Pancreas (tissue), 8 donors: ENCODE results near the gene INPP5K. TPM values are rescaled to one million over a fixed set of nuclear protein-coding genes. Genes with fewer than 3 reads are reported as not detected.

Experiments used
- polyA plus RNA-seq, 2 donors: library from polyadenylated mRNA; stranded (reverse); fragments of 200-250 nt; gene quantifications; one replicate each; pipeline ENCODE4 v1.2.3, GENCODE V29; 2013
- total RNA-seq, 6 donors: library from RNA; stranded (reverse); fragmentation: NEBNext Ultra II Directional in 4 of 6; extraction: Animal tissue kit (Norgen Biotek cat#: 25700) in 4 of 6; gene quantifications; one replicate each; pipeline versions ENCODE4 v1.2.1 to v1.2.4, GENCODE V29; 2021 to 2023
- donor health status: healthy with polysubstance abuse.
- donor health status: DM: no; HTN: no; CAD: no; lungs with moderate emphysema.
- donor health status: DM: no; HTN: no; CAD: no.
- donor health status: Bipolar disorder and iron deficiency.
- donor health status: DM: yes; HTN: yes; CAD: no.
- donor health status: DM: no; HTN: no; CAD: no.
- donor health status: DM: no; HTN: no; CAD: no.
- donor health status: DM: yes; HTN: yes; CAD: no.

Gene INPP5K
- total and polyA plus RNA-seq, 8 donors = 13.2 to 24.4 (median 17.8) TPM

Other genes with a start within 250 kb of the INPP5K start
- not detected for gene BHLHA9, start 246.2 kb downstream of the INPP5K start, total RNA-seq
- not detected for gene BHLHA9, start 246.2 kb downstream of the INPP5K start, polyA plus RNA-seq
- gene TRARG1, start 236.9 kb downstream of the INPP5K start, total RNA-seq = 1 to 10 TPM in 1 of 6 donors, under 1 TPM in 3, not detected in 2; 0.09 to 2.9 (median 0.35) TPM
- 1 to 10 TPM in 1 of 2 donors, under 1 TPM in 1; 0.31 to 4.1 TPM for gene TRARG1, start 236.9 kb downstream of the INPP5K start, polyA plus RNA-seq
- gene YWHAE, start 116.4 kb downstream of the INPP5K start, total RNA-seq = 100 to 1,000 TPM; 138 to 236 (median 192) TPM
- 100 to 1,000 TPM; 131 to 196 TPM for gene YWHAE, start 116.4 kb downstream of the INPP5K start, polyA plus RNA-seq
- gene CRK, start 60.4 kb downstream of the INPP5K start, total RNA-seq = 10 to 100 TPM; 18.1 to 30.8 (median 20.5) TPM
- gene CRK, start 60.4 kb downstream of the INPP5K start, polyA plus RNA-seq = 10 to 100 TPM in 1 of 2 donors, 1 to 10 TPM in 1; 9.8 to 15.3 TPM
- 100 to 1,000 TPM in 4 of 6 donors, 10 to 100 TPM in 2; 95.1 to 138 (median 105) TPM for gene MYO1C, start 23.9 kb downstream of the INPP5K start, total RNA-seq
- gene MYO1C, start 23.9 kb downstream of the INPP5K start, polyA plus RNA-seq = 10 to 100 TPM; 57.2 to 69.3 TPM
- gene PITPNA, start 46.2 kb upstream of the INPP5K start, total RNA-seq = 10 to 100 TPM; 24.1 to 32.8 (median 26.8) TPM
- gene PITPNA, start 46.2 kb upstream of the INPP5K start, polyA plus RNA-seq = 10 to 100 TPM in 1 of 2 donors, 1 to 10 TPM in 1; 9.3 to 21.5 TPM
- 10 to 100 TPM in 3 of 6 donors, 1 to 10 TPM in 3; 2.6 to 14.5 (median 7.3) TPM for gene SLC43A2, start 112.2 kb upstream of the INPP5K start, total RNA-seq
- gene SLC43A2, start 112.2 kb upstream of the INPP5K start, polyA plus RNA-seq = 10 to 100 TPM in 1 of 2 donors, 1 to 10 TPM in 1; 9.7 to 10.1 TPM
- 1 to 10 TPM; 2.0 to 5.0 (median 3.1) TPM for gene SCARF1, start 129.1 kb upstream of the INPP5K start, total RNA-seq
- gene SCARF1, start 129.1 kb upstream of the INPP5K start, polyA plus RNA-seq = 1 to 10 TPM; 8.1 to 8.6 TPM
- 1 to 10 TPM; 6.6 to 9.0 (median 7.8) TPM for gene RILP, start 133.3 kb upstream of the INPP5K start, total RNA-seq
- gene RILP, start 133.3 kb upstream of the INPP5K start, polyA plus RNA-seq = 10 to 100 TPM; 13.7 to 14.4 TPM
- gene PRPF8, start 168.3 kb upstream of the INPP5K start, total RNA-seq = 100 to 1,000 TPM in 3 of 6 donors, 10 to 100 TPM in 3; 88.8 to 129 (median 100.0) TPM
- gene PRPF8, start 168.3 kb upstream of the INPP5K start, polyA plus RNA-seq = 10 to 100 TPM; 78.9 to 93.1 TPM
- gene TLCD2, start 193.8 kb upstream of the INPP5K start, total RNA-seq = 1 to 10 TPM in 5 of 6 donors, under 1 TPM in 1; 0.56 to 2.8 (median 1.4) TPM
- gene TLCD2, start 193.8 kb upstream of the INPP5K start, polyA plus RNA-seq = 1 to 10 TPM in 1 of 2 donors, under 1 TPM in 1; 0.75 to 1.4 TPM
- 10 to 100 TPM in 2 of 6 donors, 1 to 10 TPM in 4; 5.7 to 17.0 (median 8.3) TPM for gene WDR81, start 208.1 kb upstream of the INPP5K start, total RNA-seq
- 10 to 100 TPM; 14.2 to 24.4 TPM for gene WDR81, start 208.1 kb upstream of the INPP5K start, polyA plus RNA-seq
- gene SERPINF2, start 226.3 kb upstream of the INPP5K start, total RNA-seq = 1 to 10 TPM; 1.4 to 5.8 (median 3.4) TPM
- 1 to 10 TPM; 5.6 to 8.8 TPM for gene SERPINF2, start 226.3 kb upstream of the INPP5K start, polyA plus RNA-seq
- 100 to 1,000 TPM in 2 of 6 donors, 10 to 100 TPM in 4; 40.6 to 178 (median 82.0) TPM for gene SERPINF1, start 245.4 kb upstream of the INPP5K start, total RNA-seq
- 10 to 100 TPM; 73.1 to 95.9 TPM for gene SERPINF1, start 245.4 kb upstream of the INPP5K start, polyA plus RNA-seq